Transverse colon (tissue), 4 donors: ENCODE measurements around the gene POU5F1.

ENCODE experiments used
- CTCF ChIP-seq, 5 experiments: fragments of 200-600 bp in 3 of 5; fragments of 450-650 bp in 2 of 5; sonication (generic) in 3 of 5; IDR thresholded peaks; 1 replicate in 2 of 5; 2 replicates in 3 of 5; pipeline ENCODE4 v1.5.1; 2016 to 2017; ENCODE audit warnings: antibody characterized with exemption in 5 of 5, inconsistent platforms in 3 of 5, mild to moderate bottlenecking in 2 of 5, moderate library complexity in 1 of 5
- EP300 ChIP-seq: sonication (generic); formaldehyde crosslinking; IDR thresholded peaks from one replicate; pipeline ENCODE4 v1.6.1; 2017; ENCODE audit warnings: antibody characterized with exemption, low read depth
- POLR2A ChIP-seq: fragments of 450-650 bp; IDR thresholded peaks from one replicate; pipeline ENCODE4 v1.6.1; 2016; ENCODE audit warnings: antibody characterized with exemption, mild to moderate bottlenecking, moderate library complexity
- POLR2AphosphoS5 ChIP-seq, 3 donors: sonication (generic); formaldehyde crosslinking; IDR thresholded peaks; one replicate each; pipeline ENCODE4 v1.6.1; 2016; ENCODE audit warnings: antibody characterized with exemption in 3 of 3

DNA sequence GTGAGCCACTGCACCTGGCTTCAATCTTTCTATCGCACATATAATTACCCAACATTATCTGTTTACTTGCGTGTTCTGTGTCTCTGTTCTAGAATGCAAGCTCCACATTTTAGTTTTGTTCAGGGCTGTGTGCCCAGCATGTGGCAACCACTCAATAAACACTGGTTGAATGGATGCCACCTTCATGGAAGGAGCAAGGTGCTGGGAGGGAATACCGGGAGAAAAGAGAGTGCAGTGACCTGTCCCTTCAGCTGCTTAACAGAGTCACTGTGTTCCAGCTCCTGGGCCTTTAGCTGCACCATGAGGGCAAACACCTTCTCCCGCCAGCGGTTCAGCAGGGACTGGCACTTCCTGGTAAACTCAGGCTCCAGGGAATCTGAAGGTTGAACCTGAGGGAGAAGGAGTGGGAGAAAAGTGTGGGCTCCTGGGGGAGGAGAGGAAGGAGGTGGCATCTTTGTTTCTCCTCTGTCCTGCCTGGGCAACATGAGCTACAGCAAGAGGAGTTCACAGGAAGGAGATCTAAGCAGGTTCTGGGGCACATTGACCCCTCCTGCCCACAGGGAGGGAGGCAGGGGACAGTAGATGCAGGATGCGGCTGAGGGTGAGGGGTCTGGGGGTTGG, 20.5 kb downstream of the POU5F1 start:
- no peak for TF ChIP-seq CTCF (IDR thresholded peaks at IDR 0.05)
- TF ChIP-seq POLR2AphosphoS5 (IDR thresholded peaks at IDR 0.05), result no peak
- TF ChIP-seq POLR2A, result no peak
- TF ChIP-seq EP300, result no peak
